IMR-90 (cell line): ENCODE data around the gene BLOC1S2. TPM values are rescaled to one million over a fixed set of nuclear protein-coding genes. Genes with fewer than 3 reads are reported as not detected.

Experiments used
- ATAC-seq: fragments of 200-7000 bp; cut with Tn5 transposase; 2 replicates; pipeline ENCODE4 v1.9.1; 2020; ENCODE audit warnings: low read depth, mild to moderate bottlenecking, moderate library complexity
- BruUV-seq: library from RNA; stranded (reverse); fragments of 400-500 nt; replicated peaks from 2 replicates; lab custom pipeline; 2021; lab: Mats Ljungman, UMichigan
- CTCF ChIA-PET: fragments of 300-600 bp; formaldehyde crosslinking; extraction: SDS; loops from one replicate; lab custom pipeline; 2021; ENCODE audit warnings: antibody characterized with exemption; lab: Yijun Ruan, JAX
- POLR2A ChIA-PET: fragments of 300-600 bp; sonication (Branson Sonifier 250); formaldehyde crosslinking; loops from one replicate; lab custom pipeline; 2022; ENCODE audit warnings: antibody characterized with exemption; ENCODE audit not compliant: unreplicated experiment; lab: Charles Lee
- DNase-seq: peaks from one replicate; pipeline ENCODE4 v3.0.0; 2013
- H2AFZ ChIP-seq: replicated peaks from 2 replicates; pipeline ENCODE3; 2013; ENCODE audit warnings: low read length, mild to moderate bottlenecking; ENCODE audit not compliant: poor library complexity
- H2AK5ac ChIP-seq: 2 replicates; pipeline ENCODE4 v1.6.1; 2013; ENCODE audit warnings: low read depth, low read length, inconsistent platforms
- H2AK9ac ChIP-seq: replicated peaks from 2 replicates; pipeline ENCODE3; 2013; ENCODE audit warnings: mild to moderate bottlenecking, low read depth, low read length, moderate library complexity; ENCODE audit not compliant: poor library complexity
- H2BK120ac ChIP-seq: 2 replicates; pipeline ENCODE4 v1.6.1; 2013; ENCODE audit warnings: low read depth, low read length, inconsistent platforms
- H2BK15ac ChIP-seq: 3 replicates; pipeline ENCODE4 v1.6.1; 2013; ENCODE audit warnings: low read depth, low read length, inconsistent platforms
- H2BK20ac ChIP-seq: 2 replicates; pipeline ENCODE4 v1.6.1; 2013; ENCODE audit warnings: low read depth, mild to moderate bottlenecking, inconsistent platforms, low read length, moderate library complexity
- H2BK5ac ChIP-seq: 2 replicates; pipeline ENCODE4 v1.6.1; 2013; ENCODE audit warnings: mild to moderate bottlenecking, low read depth, low read length, inconsistent platforms; ENCODE audit not compliant: poor library complexity, severe bottlenecking
- H3K14ac ChIP-seq: replicated peaks from 2 replicates; pipeline ENCODE4 v1.6.1; 2013; ENCODE audit warnings: low read depth, low read length, inconsistent platforms
- H3K18ac ChIP-seq: 2 replicates; pipeline ENCODE4 v1.6.1; 2013; ENCODE audit warnings: low read depth, low read length, control low read depth
- H3K23ac ChIP-seq: 2 replicates; pipeline ENCODE4 v1.6.1; 2013; ENCODE audit warnings: low read depth, low read length, inconsistent platforms
- H3K27ac ChIP-seq: 2 replicates; pipeline ENCODE4 v1.5.1; 2013; ENCODE audit warnings: mild to moderate bottlenecking, control low read depth, low read length; ENCODE audit not compliant: insufficient read depth
- H3K27me3 ChIP-seq: 2 replicates; pipeline ENCODE4 v1.6.1; 2013; ENCODE audit warnings: low read length; ENCODE audit not compliant: control insufficient read depth, insufficient read depth
- H3K36me3 ChIP-seq: 2 replicates; pipeline ENCODE4 v1.6.1; 2013; ENCODE audit warnings: low read length, mixed read lengths; ENCODE audit not compliant: control insufficient read depth, insufficient read depth
- H3K4ac ChIP-seq: 2 replicates; pipeline ENCODE4 v1.6.1; 2013; ENCODE audit warnings: low read depth, low read length, inconsistent platforms
- H3K4me1 ChIP-seq: 2 replicates; pipeline ENCODE4 v1.6.1; 2013; ENCODE audit warnings: low read length, mixed read lengths; ENCODE audit not compliant: control insufficient read depth, insufficient read depth
- H3K4me2 ChIP-seq: 2 replicates; pipeline ENCODE4 v1.6.1; 2013; ENCODE audit warnings: low read depth, mild to moderate bottlenecking, control low read depth, low read length, moderate library complexity
- H3K4me3 ChIP-seq: 2 replicates; pipeline ENCODE4 v1.5.1; 2013; ENCODE audit warnings: low read depth, mild to moderate bottlenecking, control low read depth, low read length, moderate library complexity; ENCODE audit not compliant: insufficient read depth
- H3K56ac ChIP-seq: 2 replicates; pipeline ENCODE4 v1.6.1; 2013; ENCODE audit warnings: low read length, inconsistent platforms; ENCODE audit not compliant: insufficient read depth; ENCODE audit errors: extremely low read depth
- H3K79me1 ChIP-seq, 2 experiments: 2 replicates each; pipeline ENCODE4 v1.6.1; 2013; ENCODE audit warnings: low read length in 2 of 2, inconsistent platforms in 1 of 2, low read depth in 1 of 2
- H3K9ac ChIP-seq: 2 replicates; pipeline ENCODE4 v1.6.1; 2013; ENCODE audit warnings: low read depth, low read length, control low read depth
- H3K9me1 ChIP-seq: 2 replicates; pipeline ENCODE4 v1.6.1; 2013; ENCODE audit warnings: low read length, inconsistent platforms; ENCODE audit not compliant: insufficient read depth
- H3K9me3 ChIP-seq: 2 replicates; pipeline ENCODE4 v1.6.1; 2013; ENCODE audit warnings: low read length; ENCODE audit not compliant: control insufficient read depth, insufficient read depth
- H4K20me1 ChIP-seq: 2 replicates; pipeline ENCODE4 v1.6.1; 2013; ENCODE audit warnings: low read length, inconsistent platforms; ENCODE audit not compliant: insufficient read depth
- H4K5ac ChIP-seq: 2 replicates; pipeline ENCODE4 v1.6.1; 2013; ENCODE audit warnings: mild to moderate bottlenecking, low read depth, low read length, control low read depth
- H4K8ac ChIP-seq, 2 experiments: 2 replicates each; pipeline ENCODE4 v1.6.1; 2013; ENCODE audit warnings: low read depth in 2 of 2, low read length in 2 of 2, control low read depth in 1 of 2, inconsistent platforms in 1 of 2
- H4K91ac ChIP-seq: 2 replicates; pipeline ENCODE4 v1.6.1; 2013; ENCODE audit warnings: low read depth, low read length, inconsistent platforms; ENCODE audit not compliant: insufficient read depth
- BHLHE40 ChIP-seq: fragments of 150-350 bp; IDR thresholded peaks from 2 replicates; pipeline ENCODE4 v1.6.1; 2016; ENCODE audit warnings: mild to moderate bottlenecking, low read depth, low read length
- CEBPB ChIP-seq: IDR thresholded peaks from 2 replicates; pipeline ENCODE4 v1.6.1; 2012; ENCODE audit warnings: low read depth, low read length, improper control_type of control experiment
- FOS ChIP-seq: fragments of 150-350 bp; IDR thresholded peaks from 2 replicates; pipeline ENCODE4 v1.6.1; 2016; ENCODE audit warnings: low read depth, low read length
- MAFK ChIP-seq: IDR thresholded peaks from 2 replicates; pipeline ENCODE4 v1.6.1; 2012; ENCODE audit warnings: low read depth, low read length, improper control_type of control experiment
- MAZ ChIP-seq: IDR thresholded peaks from 2 replicates; pipeline ENCODE4 v1.6.1; 2012; ENCODE audit warnings: low read depth, mild to moderate bottlenecking, low read length, improper control_type of control experiment, moderate library complexity, borderline replicate concordance
- NFE2L2 ChIP-seq: fragments of 150-350 bp; IDR thresholded peaks from 2 replicates; pipeline ENCODE4 v1.6.1; 2016; ENCODE audit warnings: low read depth, mild to moderate bottlenecking, low read length
- RAD21 ChIP-seq: IDR thresholded peaks from 2 replicates; pipeline ENCODE4 v1.6.1; 2012; ENCODE audit warnings: low read length, improper control_type of control experiment
- RCOR1 ChIP-seq: IDR thresholded peaks from 2 replicates; pipeline ENCODE4 v1.6.1; 2012; ENCODE audit warnings: mild to moderate bottlenecking, low read length, improper control_type of control experiment; ENCODE audit not compliant: insufficient replicate concordance
- RFX5 ChIP-seq: IDR thresholded peaks from 2 replicates; pipeline ENCODE4 v1.8.0; 2012; ENCODE audit warnings: low read depth, mild to moderate bottlenecking, low read length, moderate library complexity
- SMC3 ChIP-seq: fragments of 150-350 bp; IDR thresholded peaks from 2 replicates; pipeline ENCODE4 v1.6.1; 2016; ENCODE audit warnings: low read depth, mild to moderate bottlenecking, antibody characterized with exemption, low read length, moderate library complexity
- USF2 ChIP-seq: fragments of 150-350 bp; IDR thresholded peaks from 2 replicates; pipeline ENCODE4 v1.6.1; 2017; ENCODE audit warnings: mild to moderate bottlenecking, antibody characterized with exemption, low read length, low read depth
- WGBS, 2 experiments: methylation state at CpG; one replicate each; pipeline versions ENCODE4 v1.1.5 to v1.1.7; 2013; ENCODE audit warnings: missing lambda C conversion rate in 2 of 2; ENCODE audit not compliant: insufficient read length in 1 of 2; ENCODE audit errors: extremely low coverage in 2 of 2; 5-methylcytosine and 5-hydroxymethylcytosine counted together
- dilution Hi-C: fragments of 300-500 bp; cut with HindIII; formaldehyde crosslinking; loops from one replicate; pipeline ENCODE4 v1.14.3; 2018; ENCODE audit warnings: low sequenced_read_pairs; ENCODE audit not compliant: unreplicated experiment
- in situ Hi-C: fragments of 300-500 bp; cut with MboI; formaldehyde crosslinking; loops from 3 replicates; pipeline ENCODE4 v1.14.3; 2019; ENCODE audit warnings: low sequenced_read_pairs, inconsistent platforms, mixed read lengths
- intact Hi-C: fragments of 100-400 bp; cut with micrococcal nuclease; formaldehyde crosslinking; loops from 2 replicates; pipeline ENCODE4 v1.10.0; 2022
- polyA plus RNA-seq, 3 experiments: library from polyadenylated mRNA; depleted of rRNA; stranded (reverse); fragments of >200 nt; gene quantifications; 2 replicates each; pipeline ENCODE4 v1.2.3, GENCODE V29; 2012; ENCODE audit warnings: low replicate concordance in 1 of 3
- total RNA-seq: library from RNA; depleted of rRNA; stranded (reverse); fragments of >200 nt; gene quantifications from 2 replicates; pipeline ENCODE4 v1.2.3, GENCODE V29; 2012
- TF ChIP-seq, protein P1 (sequence below): fragments of 150-350 bp; IDR thresholded peaks from 2 replicates; pipeline ENCODE4 v1.6.1; 2016; ENCODE audit warnings: low read depth, mild to moderate bottlenecking, low read length, moderate library complexity, borderline replicate concordance

Gene BLOC1S2
- total and polyA plus RNA-seq, 2 of the 4 experiments (the other 2 are of a cell fraction) = 26.0 to 28.9 TPM

DNA sequence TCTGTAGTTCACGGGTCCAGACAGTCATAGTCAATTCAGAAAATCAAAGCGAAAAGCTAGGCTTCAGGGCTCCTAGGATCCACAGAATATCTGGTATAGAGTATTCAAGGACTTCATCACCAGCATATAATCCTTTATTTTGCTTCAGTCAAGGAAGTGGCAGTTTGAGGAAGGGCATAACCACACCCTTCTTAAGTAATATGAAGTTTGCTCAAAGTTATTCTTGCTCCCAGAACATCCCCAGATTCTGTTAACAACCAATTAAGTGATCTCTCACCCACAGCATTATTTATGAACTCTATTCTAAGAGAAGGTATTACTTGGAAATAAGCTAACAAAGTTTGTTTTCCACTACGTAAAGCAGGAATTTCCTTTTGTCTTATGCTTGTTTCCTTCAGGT, 32.3 kb downstream of the BLOC1S2 start:
- Histone ChIP-seq H2BK120ac (no peak overlapping the region), H3K4ac (no peak overlapping the region), H2BK20ac (no peak overlapping the region), H3K27ac (no peak overlapping the region), H3K9me1 (no peaks in the 10 kb centered on the region), H4K5ac (no peak overlapping the region), H4K8ac (no peak overlapping the region), H3K9me3 (no peaks in the 10 kb centered on the region), H3K23ac (no peak overlapping the region), H4K91ac (no peak overlapping the region), H3K9ac (no peak overlapping the region), H2AK5ac (no peak overlapping the region), H3K4me1 (no peaks in the 10 kb centered on the region), H3K27me3 (no peaks in the 10 kb centered on the region), H2BK15ac (no peak overlapping the region), H2BK5ac (no peak overlapping the region), H3K14ac (no peak overlapping the region), H3K79me1 (peaks cover 0 to 2% of the 10 kb centered on the region in 2 experiments; a peak in 1 of 4 replicates), H3K4me3 (no peak overlapping the region), H3K56ac (no peak overlapping the region), H3K36me3 (peaks cover 23% of the 10 kb centered on the region), H2AK9ac (no peak overlapping the region), H3K4me2 (no peak overlapping the region), H4K20me1 (no peaks in the 10 kb centered on the region), H2AFZ (no peak overlapping the region), H3K18ac (no peak overlapping the region)
- in situ Hi-C loops = no loop called here
- no TSS peak for BruUV-seq
- ChIA-PET CTCF (no interaction called here), POLR2A (no interaction called here)
- dilution Hi-C loops = no loop called here
- no peak for TF ChIP-seq RAD21
- no peak for TF ChIP-seq RCOR1
- TF ChIP-seq RFX5 = no peak
- no peak for TF ChIP-seq USF2
- no peak for TF ChIP-seq CEBPB
- TF ChIP-seq FOS = no peak
- no peak for TF ChIP-seq MAFK
- no peak for TF ChIP-seq BHLHE40
- no peak for TF ChIP-seq MAZ
- TF ChIP-seq, protein P1, sequence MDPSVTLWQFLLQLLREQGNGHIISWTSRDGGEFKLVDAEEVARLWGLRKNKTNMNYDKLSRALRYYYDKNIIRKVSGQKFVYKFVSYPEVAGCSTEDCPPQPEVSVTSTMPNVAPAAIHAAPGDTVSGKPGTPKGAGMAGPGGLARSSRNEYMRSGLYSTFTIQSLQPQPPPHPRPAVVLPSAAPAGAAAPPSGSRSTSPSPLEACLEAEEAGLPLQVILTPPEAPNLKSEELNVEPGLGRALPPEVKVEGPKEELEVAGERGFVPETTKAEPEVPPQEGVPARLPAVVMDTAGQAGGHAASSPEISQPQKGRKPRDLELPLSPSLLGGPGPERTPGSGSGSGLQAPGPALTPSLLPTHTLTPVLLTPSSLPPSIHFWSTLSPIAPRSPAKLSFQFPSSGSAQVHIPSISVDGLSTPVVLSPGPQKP = no peak
- no peak for TF ChIP-seq SMC3
- TF ChIP-seq NFE2L2 = no peak
- ATAC-seq (no peak), DNase-seq (no peak)
- intact Hi-C loops = no loop called here
- no CpG with 5 or more reads among the region's 3 CpGs for WGBS, 2 experiments
